GM06990 (cell line): Measurements from ENCODE around the gene KRTAP10-6.
"Not testable (repeated sequence)": the region's sequence is repeated elsewhere in the genome, so short reads cannot be mapped to it uniquely, and the experiment has no call there.

Source experiments
- DNase-seq: peaks from one replicate; pipeline ENCODE4 v3.0.0-alpha.2; 2011; ENCODE audit not compliant: insufficient read length; ENCODE audit errors: extremely low read depth
- H3K27me3 ChIP-seq: replicated peaks from 2 replicates; pipeline ENCODE4 v1.6.0; 2011; ENCODE audit warnings: low read length; ENCODE audit not compliant: control insufficient read depth, insufficient read depth
- H3K36me3 ChIP-seq: 2 replicates; pipeline ENCODE4 v1.5.1; 2011; ENCODE audit warnings: low read length; ENCODE audit not compliant: control insufficient read depth, insufficient read depth
- H3K4me3 ChIP-seq: replicated peaks from 2 replicates; pipeline ENCODE4 v1.5.1; 2011; ENCODE audit warnings: low read depth, mild to moderate bottlenecking, control low read depth, low read length
- CTCF ChIP-seq: IDR thresholded peaks from 2 replicates; pipeline ENCODE4 v1.5.1; 2011; ENCODE audit warnings: low read length, control low read depth, mild to moderate bottlenecking, inconsistent platforms; ENCODE audit not compliant: insufficient read depth, poor library complexity, severe bottlenecking

Gene KRTAP10-6

GRCh38 chr21:44601596-44602462 is 9.5 kb upstream of the KRTAP10-6 start:
- DNase-seq, result no peak
- Histone ChIP-seq H3K4me3 (no peak overlapping the region), H3K36me3 (no peaks in the 10 kb centered on the region), H3K27me3 (no peaks in the 10 kb centered on the region)
- no peak for TF ChIP-seq CTCF

GRCh38 chr21:44601091-44601490 is 8.8 kb upstream of the KRTAP10-6 start:
- not testable (repeated sequence) for DNase-seq, H3K4me3 ChIP-seq, H3K27me3 ChIP-seq, H3K36me3 ChIP-seq

- H3K27me3 ChIP-seq, DNase-seq, H3K4me3 ChIP-seq, H3K36me3 ChIP-seq: not testable (repeated sequence)
These were observed 8.0 kb upstream of the KRTAP10-6 start, which contains the start of gene KRTAP10-7 for GRCh38 chr21:44600118-44600978. KRTAP10-7 (plus strand) TSS chr21:44600597; CDS start chr21:44600622, 25 bp downstream.

- Histone ChIP-seq H3K27me3 (no peaks in the 10 kb centered on the region), H3K36me3 (no peaks in the 10 kb centered on the region), H3K4me3 (no peak overlapping the region)
- no peak for TF ChIP-seq CTCF
- no peak for DNase-seq
These were observed 7.1 kb upstream of the KRTAP10-6 start for GRCh38 chr21:44599264-44600029.

- TF ChIP-seq CTCF, result no peak
- Histone ChIP-seq H3K27me3 (no peaks in the 10 kb centered on the region), H3K4me3 (no peak overlapping the region), H3K36me3 (no peaks in the 10 kb centered on the region)
- DNase-seq, result no peak
These were observed 5.8 kb upstream of the KRTAP10-6 start for GRCh38 chr21:44598061-44598460.

GRCh38 chr21:44596068-44596725 is 3.9 kb upstream of the KRTAP10-6 start:
- Histone ChIP-seq H3K4me3 (no peak overlapping the region), H3K27me3 (no peaks in the 10 kb centered on the region), H3K36me3 (no peaks in the 10 kb centered on the region)
- TF ChIP-seq CTCF, result no peak
- no peak for DNase-seq
